Measurements from ENCODE around the gene SLC16A14.

DNA sequence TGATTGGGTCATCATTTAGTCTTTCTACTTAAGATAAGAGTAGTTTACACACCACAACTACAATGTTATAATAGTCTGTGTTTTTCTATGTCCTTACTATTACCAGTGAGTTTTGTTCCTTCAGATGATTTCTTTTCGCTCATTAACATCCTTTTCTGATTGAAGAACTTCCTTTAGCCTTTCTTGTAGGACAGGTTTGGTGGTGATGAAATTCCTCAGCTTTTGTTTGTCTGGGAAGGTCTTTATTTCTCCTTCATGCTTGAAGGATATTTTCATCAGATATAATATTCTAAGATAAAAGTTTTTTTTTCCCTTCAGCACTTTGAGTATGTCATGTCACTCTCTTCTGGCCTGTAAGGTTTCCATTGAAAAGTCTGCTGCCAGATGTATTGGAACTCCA, 38.0 kb upstream of the SLC16A14 start:
- TF ChIP-seq CTCF (IDR thresholded peaks at IDR 0.05) (no peak), EP300 (IDR thresholded peaks at IDR 0.05) (no peak), POLR2A (IDR thresholded peaks at IDR 0.05) (no peak)

Measured in sigmoid colon (tissue), 4 donors.